ENCODE data around the gene SMOC2.

Gene SMOC2

DNA sequence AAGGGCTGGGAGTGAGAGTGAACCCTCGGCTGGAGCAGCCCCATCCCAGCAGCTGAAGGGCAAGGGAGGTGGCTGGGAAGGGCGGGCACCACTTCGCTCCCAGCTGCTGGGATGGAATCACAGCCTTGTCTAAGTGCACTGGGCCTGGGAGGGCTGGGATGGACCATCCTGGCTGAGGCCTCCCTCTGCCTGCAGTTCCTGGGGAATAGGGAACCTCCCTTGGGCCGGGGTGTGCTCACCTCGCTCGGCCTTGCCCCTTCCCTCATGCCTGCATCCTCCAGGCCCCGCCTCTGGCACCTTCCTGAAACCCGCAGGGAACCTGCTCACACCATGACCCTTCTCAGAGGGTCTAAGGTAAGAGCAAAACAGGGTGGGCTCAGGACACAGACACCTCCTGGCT, 53.7 kb downstream of the SMOC2 start:
- DNase-seq = no peak

- no peak for DNase-seq
These were observed 54.1 kb downstream of the SMOC2 start for GRCh38 chr6:168495133-168495532.

DNA sequence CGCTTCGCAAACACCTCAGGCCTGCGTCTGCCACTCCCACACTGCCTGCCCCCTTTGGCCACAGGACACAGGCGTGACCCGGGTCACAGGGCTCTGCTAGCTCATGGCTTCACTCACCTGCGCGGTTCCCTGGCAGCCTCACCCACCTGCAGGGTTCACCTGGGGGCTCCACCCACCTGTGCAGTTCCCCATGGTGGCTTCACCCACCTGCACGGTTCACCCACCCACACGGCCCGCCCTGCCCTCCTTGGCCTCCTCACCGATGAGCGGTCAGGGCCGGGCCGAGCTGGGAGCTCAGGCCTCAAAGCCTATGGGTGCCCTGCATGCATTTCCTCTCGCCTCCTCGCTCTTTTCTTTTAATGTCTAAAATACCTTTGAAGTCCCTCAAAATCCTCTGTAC, 54.7 kb downstream of the SMOC2 start:
- DNase-seq = no peak

DNA sequence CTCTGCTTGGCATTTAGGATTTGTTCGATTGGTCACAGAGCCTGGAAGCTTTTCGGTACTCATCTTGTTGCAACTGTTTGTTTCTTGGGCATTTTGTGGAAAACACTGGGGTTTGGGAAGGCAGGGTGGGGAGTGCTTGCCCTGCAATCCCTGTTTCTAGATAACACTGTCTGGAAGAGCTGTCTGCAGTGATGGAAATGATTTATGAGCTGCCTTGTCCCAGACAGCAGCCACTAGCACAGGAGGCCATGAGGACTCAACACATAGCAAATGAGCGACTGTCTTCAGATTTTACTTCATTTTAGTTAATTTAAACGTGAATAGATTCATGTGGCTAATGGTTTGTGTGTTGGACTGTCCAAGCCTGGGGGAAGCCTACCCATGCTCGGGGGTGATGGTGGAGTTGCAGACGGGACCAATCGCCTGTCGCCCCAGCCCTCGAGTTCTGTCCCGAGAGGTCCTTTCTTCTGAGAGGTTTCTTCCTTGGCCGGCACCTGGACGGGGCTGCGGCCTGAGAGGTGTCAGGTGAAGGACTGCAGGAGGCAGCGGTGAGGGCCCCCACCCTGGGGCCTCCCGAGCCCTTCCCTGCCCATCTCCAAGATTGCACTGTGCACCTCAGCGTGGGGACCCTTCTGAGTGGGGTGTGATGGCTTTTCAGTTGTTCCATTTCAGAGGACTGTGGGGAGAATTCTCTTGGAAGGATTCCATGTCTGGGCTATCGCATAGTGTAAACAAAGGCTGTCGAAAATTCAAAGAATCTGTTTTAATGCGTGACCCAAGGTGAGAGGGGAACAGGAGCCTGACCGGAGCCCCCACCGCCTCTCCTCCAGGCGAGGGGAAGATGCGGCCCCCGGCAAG, 55.4 kb downstream of the SMOC2 start:
- no peak for DNase-seq

DNA sequence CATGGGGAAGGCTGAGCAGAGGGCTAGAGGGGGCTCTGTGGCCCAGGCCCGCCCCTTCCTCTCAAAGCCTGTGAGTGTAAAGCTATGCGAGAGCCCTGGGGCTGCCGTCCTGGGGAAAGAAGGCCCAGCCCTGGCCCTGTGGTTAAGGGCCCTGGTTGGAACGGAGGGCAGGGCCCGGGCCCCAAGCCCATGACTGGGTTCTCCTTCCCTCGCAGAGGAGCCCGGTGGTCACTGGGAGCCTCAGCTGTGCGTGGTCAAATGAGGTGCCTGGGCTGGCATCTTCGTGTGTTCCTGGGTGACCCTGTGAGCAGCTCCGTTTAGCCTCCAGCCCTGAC, 56.0 kb downstream of the SMOC2 start:
- no peak for DNase-seq

DNA sequence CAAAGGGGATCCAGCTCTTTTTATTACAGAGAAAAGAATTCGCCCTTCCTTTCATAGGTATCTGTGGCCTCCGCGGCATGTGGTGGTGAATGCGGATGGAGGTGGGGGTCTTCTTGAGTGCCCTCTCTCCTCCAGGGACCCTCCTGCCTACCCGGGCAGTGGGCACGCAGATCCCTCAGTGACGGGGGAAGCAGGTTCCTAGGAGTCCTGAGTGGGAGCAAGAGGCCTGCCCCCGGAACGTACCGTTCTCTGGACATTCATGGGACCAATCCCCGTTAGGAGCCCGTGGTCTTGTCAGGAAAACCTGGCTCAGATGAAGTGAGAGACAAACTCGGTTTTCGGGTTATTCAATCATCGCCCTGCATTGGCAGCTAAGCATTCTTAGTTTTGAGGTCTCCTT, 56.4 kb downstream of the SMOC2 start:
- no peak for DNase-seq

GRCh38 chr6:168498161-168498843, 57.3 kb downstream of the SMOC2 start:
- no peak for DNase-seq

GRCh38 chr6:168499045-168499650, 58.2 kb downstream of the SMOC2 start:
- no peak for DNase-seq

DNA sequence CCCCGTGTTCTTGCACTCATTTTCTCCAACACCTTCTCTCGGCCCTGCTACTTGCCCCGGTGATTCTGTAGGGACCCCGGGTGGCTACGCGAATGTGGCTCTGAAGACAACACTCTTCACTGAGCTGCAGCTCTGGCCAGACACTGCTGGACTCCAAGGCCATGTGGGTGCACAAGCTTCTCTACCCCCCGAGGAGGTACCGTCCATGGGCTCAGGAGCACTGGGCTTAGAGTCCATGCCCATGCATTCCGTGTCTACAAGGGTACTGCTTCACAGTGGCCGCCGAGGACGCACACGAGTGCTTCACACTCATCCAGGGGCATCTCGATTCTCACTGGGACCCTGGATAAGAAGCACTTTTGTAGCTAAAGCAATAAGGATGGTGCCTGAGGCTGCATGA, 59.5 kb downstream of the SMOC2 start:
- no peak for DNase-seq

- DNase-seq = no peak
These were observed 60.6 kb downstream of the SMOC2 start for GRCh38 chr6:168501561-168501960.

GRCh38 chr6:168504366-168504765, 63.4 kb downstream of the SMOC2 start:
- DNase-seq = no peak

GRCh38 chr6:168506460-168506859, 65.5 kb downstream of the SMOC2 start:
- DNase-seq = no peak

DNA sequence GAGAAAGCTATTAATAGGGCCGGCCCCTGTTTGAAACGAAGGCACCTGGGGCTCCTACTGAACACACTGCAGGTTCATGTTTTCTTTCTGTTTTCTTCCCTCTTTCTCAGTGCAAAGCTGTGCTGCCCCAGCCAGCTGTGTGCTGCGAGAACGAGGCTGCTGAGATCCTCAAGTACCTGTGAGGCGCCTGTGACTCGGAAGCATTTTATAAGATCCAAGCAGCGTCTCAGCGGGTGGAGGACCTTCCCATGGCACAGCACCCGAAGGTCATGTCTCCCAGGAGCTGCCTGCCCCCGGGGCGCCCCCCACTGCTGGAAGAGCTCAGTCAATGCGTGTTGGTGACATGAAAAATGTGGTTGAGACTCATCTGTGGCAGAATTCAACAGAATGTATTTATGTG, 66.3 kb downstream of the SMOC2 start:
- no peak for DNase-seq

GRCh38 chr6:168507730-168508129, 66.7 kb downstream of the SMOC2 start:
- no peak for DNase-seq

DNA sequence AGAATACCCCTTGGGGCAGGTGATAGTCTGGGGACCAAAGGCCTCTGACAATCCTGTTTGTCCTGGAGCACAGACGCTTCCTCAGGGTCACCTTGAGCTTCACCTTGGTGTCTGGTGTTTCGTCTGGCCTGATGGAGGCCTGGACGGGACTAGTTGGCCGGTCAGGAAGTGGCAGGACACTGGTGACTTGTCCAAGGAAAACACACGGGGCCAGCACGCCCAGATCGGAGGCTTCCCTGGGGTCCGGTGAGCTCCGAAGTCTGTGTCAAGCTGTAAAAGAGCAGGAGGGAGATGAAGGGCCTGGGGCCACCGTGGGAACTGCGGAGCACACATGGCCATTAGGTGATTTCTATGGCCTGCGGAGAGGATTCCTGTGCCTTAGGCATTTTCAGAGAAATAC, 67.9 kb downstream of the SMOC2 start:
- DNase-seq = no peak

- DNase-seq = no peak
These were observed 72.8 kb downstream of the SMOC2 start for GRCh38 chr6:168513766-168514165.

- DNase-seq = no peak
These were observed 73.2 kb downstream of the SMOC2 start for GRCh38 chr6:168514216-168514615.

DNA sequence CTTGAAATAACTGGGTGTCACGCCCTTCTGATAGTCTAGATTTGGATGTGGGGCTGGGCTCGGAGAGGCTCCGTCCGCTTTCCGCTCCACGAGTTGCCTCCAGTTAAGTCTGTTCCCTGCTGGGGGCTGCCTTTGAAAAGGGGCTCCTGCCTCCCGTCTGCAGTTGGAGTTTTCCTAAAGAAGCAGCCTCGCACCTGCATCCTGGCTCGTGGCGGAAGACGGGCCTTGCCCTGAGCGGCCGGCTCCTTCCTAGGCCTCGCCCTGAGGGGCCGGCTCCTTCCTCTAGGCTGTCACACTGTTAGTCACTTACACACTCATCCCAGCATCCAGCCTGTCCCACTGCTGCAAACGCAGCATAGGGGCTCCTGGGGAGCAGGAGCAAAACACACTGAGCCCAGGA, 74.4 kb downstream of the SMOC2 start:
- no peak for DNase-seq

GRCh38 chr6:168516944-168517741, 76.2 kb downstream of the SMOC2 start:
- no peak for DNase-seq

DNA sequence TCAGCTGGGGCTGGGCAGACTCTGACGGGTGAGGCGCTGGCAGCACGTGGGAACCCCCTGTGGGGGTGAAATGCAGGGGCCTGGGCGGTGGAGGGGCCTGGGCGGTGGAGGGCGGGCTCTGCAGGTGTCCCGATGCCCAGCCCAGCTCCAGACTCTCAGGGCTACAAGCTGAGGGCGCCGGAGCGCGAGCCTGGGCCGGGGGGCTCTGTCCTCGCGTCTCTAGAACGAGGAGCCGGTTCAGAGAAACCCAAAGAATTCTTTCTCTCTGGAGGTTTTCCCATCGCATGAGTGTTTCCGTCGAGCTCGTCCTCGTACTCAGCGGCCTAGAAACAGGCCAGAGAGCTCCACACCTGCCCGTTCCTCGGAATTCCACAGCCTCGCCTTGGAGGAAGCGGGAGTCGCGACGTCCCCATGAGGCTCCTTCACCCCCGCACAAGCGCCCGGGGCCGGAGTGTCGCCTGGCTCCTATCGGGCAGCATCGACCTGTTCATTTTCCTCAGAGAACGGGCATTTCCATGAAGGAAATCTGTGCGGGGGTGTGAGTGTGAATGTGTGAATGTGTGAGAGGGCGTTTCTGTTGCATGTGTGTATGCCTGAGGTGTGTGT, 76.9 kb downstream of the SMOC2 start:
- DNase-seq = no peak

DNA sequence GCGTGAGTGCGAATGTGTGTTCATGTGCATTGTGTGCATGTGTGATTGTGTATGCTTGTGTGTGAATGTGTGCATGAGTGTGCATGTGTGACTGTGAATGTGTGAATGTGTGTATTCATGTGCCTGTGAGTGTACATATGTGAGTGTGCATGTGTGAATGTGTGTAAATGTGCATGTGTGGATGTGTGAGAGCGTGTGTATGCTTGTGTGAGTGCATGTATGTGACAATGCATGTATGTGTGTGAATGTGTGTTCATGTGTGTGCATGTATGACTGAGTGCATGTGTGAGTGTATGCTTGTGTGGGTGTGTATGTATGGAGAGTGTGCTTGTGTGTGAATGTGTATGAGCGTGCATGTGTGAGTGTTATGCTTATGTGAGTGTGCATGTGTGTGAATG, 77.4 kb downstream of the SMOC2 start:
- DNase-seq = no peak

DNA sequence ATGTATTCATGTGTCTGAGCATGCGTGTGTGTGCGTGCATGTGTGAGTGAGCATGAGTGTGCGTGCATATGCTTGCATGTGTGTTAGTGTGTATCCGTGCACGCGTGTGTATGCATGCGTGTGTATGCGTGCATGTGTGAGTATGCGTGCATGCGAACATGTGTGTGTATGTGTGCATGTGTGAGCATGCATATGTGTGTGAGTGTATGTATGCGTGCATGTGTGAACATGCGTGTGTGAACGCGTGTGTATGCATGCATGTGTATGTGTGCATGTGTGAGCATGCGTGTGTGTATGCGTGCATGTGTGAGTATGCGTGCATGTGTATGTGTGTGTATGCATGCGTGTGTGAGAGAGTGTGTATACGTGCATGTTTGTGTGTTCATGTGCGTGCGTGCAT, 77.9 kb downstream of the SMOC2 start:
- no peak for DNase-seq

DNA sequence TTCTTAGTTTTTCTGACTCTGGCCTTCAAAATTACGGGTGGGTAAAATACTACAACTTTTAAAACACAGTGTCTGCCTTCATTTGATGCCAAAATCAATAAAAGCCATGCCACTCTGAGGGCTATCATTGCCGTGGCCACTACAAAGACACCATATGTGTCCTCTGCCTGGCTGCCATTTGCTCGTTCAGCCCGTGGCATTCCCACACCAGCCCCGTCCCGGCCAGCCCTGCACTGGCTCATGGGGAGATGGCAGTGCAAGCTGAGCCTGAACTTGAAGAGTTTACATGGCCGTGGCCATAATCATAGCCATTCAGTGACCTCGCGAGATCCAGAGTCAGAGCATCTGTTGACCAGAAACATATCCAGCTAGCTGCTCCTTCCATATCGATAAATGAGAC, 79.2 kb downstream of the SMOC2 start:
- no peak for DNase-seq

All from stimulated activated CD4-positive, alpha-beta T cell treated with anti-CD3 and anti-CD28 coated beads, Interleukin-15, amount 100 ng/mL, for 24 hours (primary cell).